ENCODE data around the gene MYCBP. TPM values are rescaled to one million over a fixed set of nuclear protein-coding genes. Genes with fewer than 3 reads are reported as not detected.
A peak's percentile ranks its signal among the peaks of the same experiment; 100 is the strongest.
"Not testable (repeated sequence)": the region's sequence is repeated elsewhere in the genome, so short reads cannot be mapped to it uniquely, and the experiment has no call there.

The MYCBP gene
- polyA plus RNA-seq, 1 donor, result 18.3 TPM

DNA sequence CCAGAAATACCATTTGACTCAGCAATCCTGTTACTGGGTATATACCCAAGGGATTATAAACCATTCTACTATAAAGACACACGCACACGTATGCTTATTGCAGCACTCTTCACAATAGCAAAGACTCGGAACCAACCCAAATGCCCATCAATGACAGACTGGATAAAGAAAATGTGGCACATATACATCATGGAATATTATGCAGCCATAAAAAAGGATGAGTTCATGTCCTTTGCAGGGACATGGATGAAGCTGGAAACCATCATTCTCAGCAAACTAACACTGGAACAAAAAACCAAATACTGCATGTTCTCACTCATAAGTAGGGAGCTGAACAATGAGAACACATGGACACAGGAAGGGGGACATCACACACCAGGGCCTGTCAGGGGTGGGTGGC, 28.1 kb downstream of the MYCBP start:
- not testable (repeated sequence) for H3K4me1 ChIP-seq (ENCODE audit: control insufficient read depth, insufficient read depth, low read length); DNase-seq; H3K27ac ChIP-seq (ENCODE audit: low read length); H3K9me3 ChIP-seq (ENCODE audit: control insufficient read depth, low read depth, low read length); H3K4me3 ChIP-seq (ENCODE audit: low read length); H3K27me3 ChIP-seq (ENCODE audit: control insufficient read depth, insufficient read depth, low read length)
- peaks cover 54% of the 10 kb centered on the region for H3K36me3 ChIP-seq (ENCODE audit: control insufficient read depth, insufficient read depth, low read length)
- no CpG with 5 or more reads among the region's 3 CpGs for WGBS (ENCODE audit: insufficient coverage, low lambda C conversion rate)

DNA sequence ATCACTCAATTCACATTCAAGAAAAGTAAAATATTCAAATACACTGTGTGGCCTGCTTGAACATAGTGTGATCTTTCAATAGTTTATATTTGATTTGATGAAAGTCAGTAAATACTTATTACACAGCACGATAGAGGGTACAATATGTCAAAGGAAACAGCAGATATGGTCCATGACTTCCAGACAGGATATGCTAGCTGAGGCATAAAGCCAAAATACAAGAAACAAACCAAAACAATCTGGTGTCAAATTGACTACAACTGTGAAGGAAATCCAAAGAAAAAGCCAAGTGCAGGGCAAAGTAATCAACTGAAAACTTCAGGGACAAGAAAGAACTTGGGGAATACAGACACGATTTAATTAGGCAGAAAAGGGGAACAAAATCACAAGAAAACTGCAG, 32.9 kb downstream of the MYCBP start:
- Histone ChIP-seq H3K27me3 (ENCODE audit: control insufficient read depth, insufficient read depth, low read length) (no peaks in the 10 kb centered on the region), H3K9me3 (ENCODE audit: control insufficient read depth, low read depth, low read length) (no peaks in the 10 kb centered on the region), H3K36me3 (ENCODE audit: control insufficient read depth, insufficient read depth, low read length) (peaks cover 51% of the 10 kb centered on the region), H3K4me1 (ENCODE audit: control insufficient read depth, insufficient read depth, low read length) (no peaks in the 10 kb centered on the region), H3K4me3 (ENCODE audit: low read length) (no peak overlapping the region), H3K27ac (ENCODE audit: low read length) (no peak overlapping the region)
- WGBS (ENCODE audit: insufficient coverage, low lambda C conversion rate), result 60% methylated on average over 2 of the region's 2 CpGs
- no peak for DNase-seq

DNA sequence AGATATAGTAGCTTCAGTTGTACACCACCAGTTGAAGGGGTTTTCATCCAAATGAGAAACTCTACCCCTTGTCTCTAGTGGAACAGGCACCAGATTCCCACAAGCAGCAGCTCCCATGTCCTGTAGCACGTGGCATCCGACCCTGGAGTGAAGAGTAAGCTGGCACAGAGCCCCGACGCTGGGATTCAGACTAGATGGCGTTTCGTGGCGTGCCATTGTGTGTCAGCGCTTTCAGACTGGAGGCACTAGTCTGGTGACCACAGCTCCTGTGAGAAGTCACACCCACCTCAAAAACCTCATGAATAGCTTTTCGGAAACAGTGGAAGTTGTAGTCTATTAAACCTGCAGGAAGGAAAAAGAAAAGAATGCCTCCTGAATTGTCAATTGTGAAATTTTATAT, 33.8 kb downstream of the MYCBP start:
- Histone ChIP-seq H3K9me3 (ENCODE audit: control insufficient read depth, low read depth, low read length) (no peaks in the 10 kb centered on the region), H3K27ac (ENCODE audit: low read length) (no peak overlapping the region), H3K36me3 (ENCODE audit: control insufficient read depth, insufficient read depth, low read length) (peaks cover 45% of the 10 kb centered on the region), H3K27me3 (ENCODE audit: control insufficient read depth, insufficient read depth, low read length) (no peaks in the 10 kb centered on the region), H3K4me1 (ENCODE audit: control insufficient read depth, insufficient read depth, low read length) (no peaks in the 10 kb centered on the region), H3K4me3 (ENCODE audit: low read length) (no peak overlapping the region)
- 100% methylated on average over 1 of the region's 9 CpGs for WGBS (ENCODE audit: insufficient coverage, low lambda C conversion rate)
- no peak for DNase-seq

DNA sequence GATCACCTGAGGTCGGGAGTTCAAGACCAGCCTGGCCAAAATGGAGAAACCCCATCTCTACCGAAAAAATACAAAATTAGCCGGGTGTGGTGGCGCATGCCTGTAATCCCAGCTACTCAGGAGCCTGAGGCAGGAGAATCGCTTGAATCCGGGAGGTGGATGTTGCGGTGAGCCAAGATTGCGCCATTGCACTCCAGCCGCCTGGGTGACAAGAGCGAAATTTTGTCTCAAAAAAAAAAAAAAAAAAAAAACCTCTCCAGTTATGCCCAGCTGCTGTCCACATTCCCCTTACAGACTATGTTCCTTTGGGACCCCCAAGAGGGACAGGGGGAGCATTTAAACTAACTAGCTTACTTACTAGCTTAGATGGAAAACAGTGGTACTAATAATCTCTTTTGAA, 36.8 kb downstream of the MYCBP start:
- not testable (repeated sequence) for H3K27ac ChIP-seq (ENCODE audit: low read length); H3K4me1 ChIP-seq (ENCODE audit: control insufficient read depth, insufficient read depth, low read length); H3K4me3 ChIP-seq (ENCODE audit: low read length); H3K9me3 ChIP-seq (ENCODE audit: control insufficient read depth, low read depth, low read length); DNase-seq; H3K27me3 ChIP-seq (ENCODE audit: control insufficient read depth, insufficient read depth, low read length)
- WGBS (ENCODE audit: insufficient coverage, low lambda C conversion rate), result no CpG with 5 or more reads among the region's 10 CpGs
- peaks cover 27% of the 10 kb centered on the region for H3K36me3 ChIP-seq (ENCODE audit: control insufficient read depth, insufficient read depth, low read length)

DNA sequence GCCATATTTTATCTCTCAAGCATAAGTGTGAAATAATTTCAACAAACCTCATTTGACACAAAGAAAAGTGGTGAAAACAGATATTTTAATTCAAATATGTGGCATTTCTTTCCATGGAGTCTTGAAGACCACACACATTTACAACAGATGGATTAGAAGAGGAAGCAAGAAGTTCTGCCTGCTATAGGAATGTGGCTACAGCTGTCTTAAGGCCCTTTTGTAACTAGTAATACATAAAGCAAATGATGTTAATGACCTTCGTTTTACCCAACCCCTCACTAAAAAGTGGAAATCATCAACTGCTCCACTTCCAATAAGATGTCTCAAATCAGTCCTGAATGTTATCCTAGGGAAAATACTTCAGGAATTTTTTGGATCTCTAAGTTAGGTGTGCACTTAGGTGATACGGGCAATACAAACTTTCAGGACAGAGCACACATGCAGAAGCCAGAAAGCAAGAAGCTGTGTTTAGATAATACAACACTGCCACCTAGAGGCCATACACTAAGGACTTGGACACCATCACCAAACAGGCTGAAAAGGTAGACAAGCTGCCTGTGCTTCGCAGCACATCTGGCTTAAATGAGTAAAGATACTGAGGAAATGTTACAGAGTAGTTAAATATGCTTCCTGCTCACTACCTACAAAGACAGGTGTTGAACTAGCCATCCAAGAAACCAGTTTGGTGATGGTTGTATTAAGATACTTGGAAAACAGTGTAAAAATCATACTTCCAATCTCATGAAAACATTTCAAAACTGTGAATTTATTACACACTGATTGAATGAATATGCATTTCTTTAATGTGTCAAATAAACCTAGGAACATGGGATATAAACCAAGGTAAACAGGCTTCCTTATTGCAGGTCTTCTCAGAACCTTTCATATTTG, 38.0 kb downstream of the MYCBP start:
- 50% methylated on average over 1 of the region's 3 CpGs for WGBS (ENCODE audit: insufficient coverage, low lambda C conversion rate)
- DNase-seq, result peak; percentile 61 to 70
- Histone ChIP-seq H3K27ac (ENCODE audit: low read length) (no peak overlapping the region), H3K36me3 (ENCODE audit: control insufficient read depth, insufficient read depth, low read length) (peaks cover 23% of the 10 kb centered on the region), H3K4me3 (ENCODE audit: low read length) (no peak overlapping the region), H3K4me1 (ENCODE audit: control insufficient read depth, insufficient read depth, low read length) (no peaks in the 10 kb centered on the region), H3K9me3 (ENCODE audit: control insufficient read depth, low read depth, low read length) (no peaks in the 10 kb centered on the region), H3K27me3 (ENCODE audit: control insufficient read depth, insufficient read depth, low read length) (peaks cover 5% of the 10 kb centered on the region)

DNA sequence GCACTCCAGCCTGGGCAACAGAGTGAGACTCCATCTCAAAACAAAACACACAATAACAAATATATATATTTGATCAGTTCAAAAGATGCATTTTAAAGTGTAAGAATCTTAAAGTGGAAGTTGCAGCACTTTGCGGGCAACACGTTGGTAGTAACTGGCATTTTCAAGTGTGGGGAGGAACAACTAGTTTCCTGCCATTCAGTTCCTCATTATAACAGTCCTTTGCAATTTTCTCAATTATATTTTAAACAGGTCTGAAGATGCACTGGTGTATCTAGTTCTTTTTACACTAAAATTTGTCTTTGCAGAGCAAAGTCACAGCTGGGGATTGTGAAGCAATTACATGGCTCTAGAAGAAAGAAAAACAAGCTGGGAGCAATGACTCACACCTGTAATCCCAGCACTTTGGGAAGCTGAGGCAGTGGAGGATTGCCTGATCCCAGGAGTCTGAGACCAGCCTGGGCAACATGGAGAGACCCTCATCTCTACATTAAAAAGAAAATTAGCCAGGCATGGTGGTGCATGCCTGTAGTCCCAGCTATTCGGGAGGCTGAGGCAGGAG, 38.8 kb downstream of the MYCBP start:
- Histone ChIP-seq H3K9me3 (ENCODE audit: control insufficient read depth, low read depth, low read length) (no peaks in the 10 kb centered on the region), H3K4me3 (ENCODE audit: low read length) (no peak overlapping the region), H3K4me1 (ENCODE audit: control insufficient read depth, insufficient read depth, low read length) (no peaks in the 10 kb centered on the region), H3K27ac (ENCODE audit: low read length) (no peak overlapping the region), H3K27me3 (ENCODE audit: control insufficient read depth, insufficient read depth, low read length) (peaks cover 8% of the 10 kb centered on the region), H3K36me3 (ENCODE audit: control insufficient read depth, insufficient read depth, low read length) (peaks cover 18% of the 10 kb centered on the region)
- DNase-seq, result no peak
- no CpG with 5 or more reads among the region's 3 CpGs for WGBS (ENCODE audit: insufficient coverage, low lambda C conversion rate)

DNA sequence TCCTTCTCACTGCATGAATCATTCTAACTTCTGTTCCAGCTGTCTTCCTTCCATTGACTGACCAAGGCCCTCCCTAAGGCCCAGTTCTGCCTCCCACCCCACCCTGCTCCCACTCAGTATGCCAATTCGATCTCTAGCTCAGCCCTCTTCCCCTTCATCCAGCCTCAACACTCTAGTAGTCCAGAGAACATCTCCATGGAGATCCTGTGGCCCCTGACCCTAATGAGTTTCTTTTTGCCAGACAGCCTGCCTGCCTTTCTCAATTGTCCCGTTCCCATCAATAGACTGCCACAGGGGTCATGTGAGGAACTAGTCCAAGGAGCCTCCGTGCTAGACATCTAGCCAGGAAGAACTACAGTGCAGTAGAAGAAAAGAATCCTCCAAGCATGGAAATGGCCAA, 40.0 kb downstream of the MYCBP start:
- Histone ChIP-seq H3K4me1 (ENCODE audit: control insufficient read depth, insufficient read depth, low read length) (no peaks in the 10 kb centered on the region), H3K4me3 (ENCODE audit: low read length) (no peak overlapping the region), H3K9me3 (ENCODE audit: control insufficient read depth, low read depth, low read length) (no peaks in the 10 kb centered on the region), H3K27me3 (ENCODE audit: control insufficient read depth, insufficient read depth, low read length) (peaks cover 8% of the 10 kb centered on the region), H3K36me3 (ENCODE audit: control insufficient read depth, insufficient read depth, low read length) (peaks cover 7% of the 10 kb centered on the region), H3K27ac (ENCODE audit: low read length) (no peak overlapping the region)
- DNase-seq, result no peak
- WGBS (ENCODE audit: insufficient coverage, low lambda C conversion rate), result no CpG with 5 or more reads among the region's 3 CpGs

DNA sequence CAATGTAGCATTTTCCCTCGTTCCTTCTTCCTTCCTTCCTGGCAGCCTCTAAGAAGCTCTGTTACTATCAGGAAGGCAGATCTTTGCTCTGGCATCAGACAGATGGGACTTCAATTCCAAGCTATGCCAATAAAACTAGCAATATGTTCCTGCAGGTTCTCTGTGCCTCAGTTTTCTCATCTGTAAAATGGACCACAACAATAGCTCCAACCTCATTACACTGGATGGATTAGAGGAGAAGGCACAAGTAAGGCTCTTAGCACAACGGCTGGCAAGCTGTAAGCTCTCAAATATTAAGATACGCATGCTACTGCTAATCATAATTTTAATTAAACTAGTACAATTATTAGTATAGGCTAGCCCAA, 40.8 kb downstream of the MYCBP start:
- Histone ChIP-seq H3K9me3 (ENCODE audit: control insufficient read depth, low read depth, low read length) (no peaks in the 10 kb centered on the region), H3K27ac (ENCODE audit: low read length) (no peak overlapping the region), H3K27me3 (ENCODE audit: control insufficient read depth, insufficient read depth, low read length) (peaks cover 13% of the 10 kb centered on the region), H3K4me3 (ENCODE audit: low read length) (no peak overlapping the region), H3K4me1 (ENCODE audit: control insufficient read depth, insufficient read depth, low read length) (no peaks in the 10 kb centered on the region), H3K36me3 (ENCODE audit: control insufficient read depth, insufficient read depth, low read length) (peaks cover 2% of the 10 kb centered on the region)
- WGBS (ENCODE audit: insufficient coverage, low lambda C conversion rate), result no CpG with 5 or more reads among the region's 3 CpGs
- DNase-seq, result no peak

DNA sequence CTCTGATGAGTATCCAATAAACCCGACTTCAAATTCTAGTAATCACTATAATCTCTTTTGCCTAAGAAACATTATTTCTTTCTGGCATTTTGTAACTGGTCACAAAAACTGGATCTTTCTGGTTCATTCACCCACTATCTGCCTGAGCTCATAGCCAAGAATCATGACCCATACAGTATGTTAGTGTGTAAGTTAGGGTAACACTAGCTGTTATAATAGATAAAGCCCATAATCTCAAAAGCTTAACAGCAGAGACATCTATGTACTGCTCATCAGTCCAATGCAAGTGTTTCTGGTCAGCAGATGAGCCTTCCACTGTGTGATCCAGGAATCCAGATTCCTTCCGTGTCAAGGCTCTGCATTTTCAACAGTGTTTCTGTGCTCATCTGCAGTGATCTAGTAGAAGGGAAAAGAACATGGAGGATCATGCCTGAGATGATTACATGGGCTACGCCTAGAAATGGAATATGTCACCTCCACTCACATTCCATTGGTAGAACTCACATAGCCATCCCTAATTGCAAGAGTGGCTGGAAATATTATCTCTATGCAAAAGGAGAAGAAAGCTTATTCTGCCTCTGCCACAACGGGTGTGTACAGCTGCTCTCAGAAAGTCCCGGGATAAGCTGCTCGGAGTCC, 41.3 kb downstream of the MYCBP start:
- Histone ChIP-seq H3K4me1 (ENCODE audit: control insufficient read depth, insufficient read depth, low read length) (no peaks in the 10 kb centered on the region), H3K9me3 (ENCODE audit: control insufficient read depth, low read depth, low read length) (no peaks in the 10 kb centered on the region), H3K36me3 (ENCODE audit: control insufficient read depth, insufficient read depth, low read length) (no peaks in the 10 kb centered on the region), H3K27me3 (ENCODE audit: control insufficient read depth, insufficient read depth, low read length) (peaks cover 13% of the 10 kb centered on the region), H3K27ac (ENCODE audit: low read length) (no peak overlapping the region), H3K4me3 (ENCODE audit: low read length) (no peak overlapping the region)
- WGBS (ENCODE audit: insufficient coverage, low lambda C conversion rate), result 90% methylated on average over 2 of the region's 6 CpGs
- no peak for DNase-seq

DNA sequence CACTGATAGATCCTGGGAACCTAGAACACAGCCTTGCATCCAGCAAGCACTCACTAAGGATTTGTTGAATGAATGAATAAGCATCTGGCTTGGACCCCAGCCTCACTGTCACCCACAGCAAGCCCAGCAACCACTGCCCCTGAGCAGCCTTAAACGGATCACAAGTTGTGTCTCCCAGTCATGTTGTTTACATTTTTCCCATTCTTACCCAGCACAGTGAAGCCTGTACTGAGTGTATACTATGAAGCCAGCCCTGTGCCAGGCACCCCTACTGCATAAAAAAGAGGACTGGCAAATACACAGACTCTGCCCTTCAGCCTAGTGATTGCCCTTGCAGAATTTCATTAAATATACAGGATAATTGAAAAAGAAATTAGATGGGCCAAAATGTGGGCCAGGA, 43.8 kb downstream of the MYCBP start:
- Histone ChIP-seq H3K4me1 (ENCODE audit: control insufficient read depth, insufficient read depth, low read length) (no peaks in the 10 kb centered on the region), H3K27ac (ENCODE audit: low read length) (no peak overlapping the region), H3K9me3 (ENCODE audit: control insufficient read depth, low read depth, low read length) (no peaks in the 10 kb centered on the region), H3K27me3 (ENCODE audit: control insufficient read depth, insufficient read depth, low read length) (peaks cover 17% of the 10 kb centered on the region), H3K36me3 (ENCODE audit: control insufficient read depth, insufficient read depth, low read length) (no peaks in the 10 kb centered on the region), H3K4me3 (ENCODE audit: low read length) (no peak overlapping the region)
- WGBS (ENCODE audit: insufficient coverage, low lambda C conversion rate), result no CpG with 5 or more reads among the region's 1 CpG
- DNase-seq, result no peak

Data from large intestine (tissue), 3 donors.